WTC11 (cell line): Measurements from ENCODE around the gene MAP9.

Experiments used
- CREB1 ChIP-seq: sonication (generic); formaldehyde crosslinking; IDR thresholded peaks from 2 replicates; pipeline ENCODE4 v1.8.0; 2023; ENCODE audit warnings: mild to moderate bottlenecking, missing genetic modification reagents
- JUN ChIP-seq: sonication (generic); formaldehyde crosslinking; IDR thresholded peaks from 2 replicates; pipeline ENCODE4 v1.8.0; 2023; ENCODE audit warnings: mild to moderate bottlenecking, missing genetic modification reagents
- TF ChIP-seq, protein P1 (sequence below): fragments of 250-450 bp; sonication (Bioruptor Pico); IDR thresholded peaks from 2 replicates; pipeline ENCODE4 v1.9.0; 2021; ENCODE audit warnings: mild to moderate bottlenecking
- TF ChIP-seq, protein P2 (sequence below): sonication (generic); formaldehyde crosslinking; IDR thresholded peaks from 2 replicates; pipeline ENCODE4 v1.8.0; 2022; ENCODE audit warnings: missing genetic modification reagents

DNA sequence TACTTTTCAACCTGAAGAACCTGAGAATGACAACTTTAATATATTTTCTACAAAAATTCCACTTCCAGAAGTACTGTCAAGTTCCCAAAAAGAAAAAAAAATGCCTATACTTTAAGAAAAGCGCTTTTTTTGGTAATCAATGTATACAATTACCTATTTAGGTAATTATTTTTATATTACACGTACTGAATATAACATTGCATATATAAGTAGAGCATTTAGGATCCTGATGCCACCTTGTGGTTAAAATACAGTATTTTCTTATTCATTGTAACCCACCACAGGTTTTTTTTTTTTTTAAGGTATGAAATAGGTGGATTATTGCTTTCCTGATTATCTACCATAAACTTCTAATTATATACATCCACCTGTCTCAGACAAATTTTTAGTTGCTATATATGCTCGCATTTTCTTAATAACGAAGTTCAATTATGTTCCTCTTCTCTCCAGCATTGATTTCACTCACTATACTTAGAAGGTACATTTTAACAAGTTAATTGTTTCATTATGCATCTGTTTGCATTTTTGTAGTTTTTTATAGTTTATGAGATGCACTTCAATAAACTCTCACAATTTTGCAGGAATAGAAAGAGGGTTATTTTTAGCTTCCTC lies 5.2 kb downstream of the MAP9 start:
- TF ChIP-seq JUN (CRISPR knock-in tag), result no peak
- TF ChIP-seq, protein P1, sequence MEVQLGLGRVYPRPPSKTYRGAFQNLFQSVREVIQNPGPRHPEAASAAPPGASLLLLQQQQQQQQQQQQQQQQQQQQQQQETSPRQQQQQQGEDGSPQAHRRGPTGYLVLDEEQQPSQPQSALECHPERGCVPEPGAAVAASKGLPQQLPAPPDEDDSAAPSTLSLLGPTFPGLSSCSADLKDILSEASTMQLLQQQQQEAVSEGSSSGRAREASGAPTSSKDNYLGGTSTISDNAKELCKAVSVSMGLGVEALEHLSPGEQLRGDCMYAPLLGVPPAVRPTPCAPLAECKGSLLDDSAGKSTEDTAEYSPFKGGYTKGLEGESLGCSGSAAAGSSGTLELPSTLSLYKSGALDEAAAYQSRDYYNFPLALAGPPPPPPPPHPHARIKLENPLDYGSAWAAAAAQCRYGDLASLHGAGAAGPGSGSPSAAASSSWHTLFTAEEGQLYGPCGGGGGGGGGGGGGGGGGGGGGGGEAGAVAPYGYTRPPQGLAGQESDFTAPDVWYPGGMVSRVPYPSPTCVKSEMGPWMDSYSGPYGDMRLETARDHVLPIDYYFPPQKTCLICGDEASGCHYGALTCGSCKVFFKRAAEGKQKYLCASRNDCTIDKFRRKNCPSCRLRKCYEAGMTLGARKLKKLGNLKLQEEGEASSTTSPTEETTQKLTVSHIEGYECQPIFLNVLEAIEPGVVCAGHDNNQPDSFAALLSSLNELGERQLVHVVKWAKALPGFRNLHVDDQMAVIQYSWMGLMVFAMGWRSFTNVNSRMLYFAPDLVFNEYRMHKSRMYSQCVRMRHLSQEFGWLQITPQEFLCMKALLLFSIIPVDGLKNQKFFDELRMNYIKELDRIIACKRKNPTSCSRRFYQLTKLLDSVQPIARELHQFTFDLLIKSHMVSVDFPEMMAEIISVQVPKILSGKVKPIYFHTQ, result no peak
- TF ChIP-seq, protein P2, sequence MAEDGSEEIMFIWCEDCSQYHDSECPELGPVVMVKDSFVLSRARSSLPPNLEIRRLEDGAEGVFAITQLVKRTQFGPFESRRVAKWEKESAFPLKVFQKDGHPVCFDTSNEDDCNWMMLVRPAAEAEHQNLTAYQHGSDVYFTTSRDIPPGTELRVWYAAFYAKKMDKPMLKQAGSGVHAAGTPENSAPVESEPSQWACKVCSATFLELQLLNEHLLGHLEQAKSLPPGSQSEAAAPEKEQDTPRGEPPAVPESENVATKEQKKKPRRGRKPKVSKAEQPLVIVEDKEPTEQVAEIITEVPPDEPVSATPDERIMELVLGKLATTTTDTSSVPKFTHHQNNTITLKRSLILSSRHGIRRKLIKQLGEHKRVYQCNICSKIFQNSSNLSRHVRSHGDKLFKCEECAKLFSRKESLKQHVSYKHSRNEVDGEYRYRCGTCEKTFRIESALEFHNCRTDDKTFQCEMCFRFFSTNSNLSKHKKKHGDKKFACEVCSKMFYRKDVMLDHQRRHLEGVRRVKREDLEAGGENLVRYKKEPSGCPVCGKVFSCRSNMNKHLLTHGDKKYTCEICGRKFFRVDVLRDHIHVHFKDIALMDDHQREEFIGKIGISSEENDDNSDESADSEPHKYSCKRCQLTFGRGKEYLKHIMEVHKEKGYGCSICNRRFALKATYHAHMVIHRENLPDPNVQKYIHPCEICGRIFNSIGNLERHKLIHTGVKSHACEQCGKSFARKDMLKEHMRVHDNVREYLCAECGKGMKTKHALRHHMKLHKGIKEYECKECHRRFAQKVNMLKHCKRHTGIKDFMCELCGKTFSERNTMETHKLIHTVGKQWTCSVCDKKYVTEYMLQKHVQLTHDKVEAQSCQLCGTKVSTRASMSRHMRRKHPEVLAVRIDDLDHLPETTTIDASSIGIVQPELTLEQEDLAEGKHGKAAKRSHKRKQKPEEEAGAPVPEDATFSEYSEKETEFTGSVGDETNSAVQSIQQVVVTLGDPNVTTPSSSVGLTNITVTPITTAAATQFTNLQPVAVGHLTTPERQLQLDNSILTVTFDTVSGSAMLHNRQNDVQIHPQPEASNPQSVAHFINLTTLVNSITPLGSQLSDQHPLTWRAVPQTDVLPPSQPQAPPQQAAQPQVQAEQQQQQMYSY (CRISPR knock-in tag), result no peak
- TF ChIP-seq CREB1 (CRISPR knock-in tag), result no peak
